Measurements from ENCODE around the gene UGT1A1. TPM values are rescaled to one million over a fixed set of nuclear protein-coding genes. Genes with fewer than 3 reads are reported as not detected.

UGT1A1 gene
- total and polyA plus RNA-seq, 7 experiments from 2014 or later = not detected

- no peak overlapping the region for H3K4me3 Mint-ChIP-seq
- ChIA-PET POLR2A (no interaction called here), CTCF (no interaction called here)
- Histone ChIP-seq H3K4me3 (ENCODE audit: low read length) (no peak overlapping the region), H3K4me1 (ENCODE audit: control insufficient read depth in 2 of 2, insufficient read depth in 2 of 2, low read length in 2 of 2) (no peaks in the 10 kb centered on the region), H3K36me3 (ENCODE audit: control insufficient read depth in 2 of 3, insufficient read depth in 3 of 3, low read length in 3 of 3) (no peaks in the 10 kb centered on the region), H3K27me3 (ENCODE audit: control insufficient read depth in 2 of 2, insufficient read depth in 2 of 2, low read length in 2 of 2) (no peaks in the 10 kb centered on the region), H3K27ac (ENCODE audit: low read depth, low read length) (no peak overlapping the region), H3K9me3 (ENCODE audit: control insufficient read depth in 2 of 3, low read length in 3 of 3) (no peaks in the 10 kb centered on the region)
- no peaks in the 10 kb centered on the region for H3K36me3 Mint-ChIP-seq
- ATAC-seq (no peak), DNase-seq (peak in 2 of 9 donors; percentile 1 to 15)
- intact Hi-C loops (cut with micrococcal nuclease) = no loop called here
- H3K4me1 Mint-ChIP-seq = no peaks in the 10 kb centered on the region
- no peak overlapping the region for H3K27ac Mint-ChIP-seq
- H3K27me3 Mint-ChIP-seq = peaks cover 12 to 26% (median 15%) of the 10 kb centered on the region in 5 donors
- H3K9me3 Mint-ChIP-seq = no peaks in the 10 kb centered on the region
Observed at GRCh38 chr2:233807966-233808935, 48.2 kb downstream of the UGT1A1 start.

- DNase-seq (peak in 1 of 9 donors; percentile 9), ATAC-seq (no peak)
- Mint-ChIP-seq H3K36me3 (no peaks in the 10 kb centered on the region), H3K4me3 (no peak overlapping the region), H3K27me3 (peaks cover 4 to 20% (median 10%) of the 10 kb centered on the region in 5 donors), H3K4me1 (no peaks in the 10 kb centered on the region), H3K9me3 (peaks cover 0 to 1% (median 0%) of the 10 kb centered on the region in 11 donors), H3K27ac (no peak overlapping the region)
- Histone ChIP-seq H3K4me1 (ENCODE audit: control insufficient read depth in 2 of 2, insufficient read depth in 2 of 2, low read length in 2 of 2) (no peaks in the 10 kb centered on the region), H3K27me3 (ENCODE audit: control insufficient read depth in 2 of 2, insufficient read depth in 2 of 2, low read length in 2 of 2) (no peaks in the 10 kb centered on the region), H3K9me3 (ENCODE audit: control insufficient read depth in 2 of 3, low read length in 3 of 3) (no peaks in the 10 kb centered on the region), H3K4me3 (ENCODE audit: low read length) (no peak overlapping the region), H3K36me3 (ENCODE audit: control insufficient read depth in 2 of 3, insufficient read depth in 3 of 3, low read length in 3 of 3) (no peaks in the 10 kb centered on the region), H3K27ac (ENCODE audit: low read depth, low read length) (no peak overlapping the region)
- POLR2A ChIA-PET = no interaction called here
- CTCF ChIA-PET = no interaction called here
- intact Hi-C loops (cut with micrococcal nuclease) = no loop called here
Observed at GRCh38 chr2:233810385-233810784, 50.3 kb downstream of the UGT1A1 start.

- Histone ChIP-seq H3K27ac (ENCODE audit: low read depth, low read length) (no peak overlapping the region), H3K27me3 (ENCODE audit: control insufficient read depth in 2 of 2, insufficient read depth in 2 of 2, low read length in 2 of 2) (no peaks in the 10 kb centered on the region), H3K36me3 (ENCODE audit: control insufficient read depth in 2 of 3, insufficient read depth in 3 of 3, low read length in 3 of 3) (no peaks in the 10 kb centered on the region), H3K4me3 (ENCODE audit: low read length) (no peak overlapping the region), H3K4me1 (ENCODE audit: control insufficient read depth in 2 of 2, insufficient read depth in 2 of 2, low read length in 2 of 2) (no peaks in the 10 kb centered on the region), H3K9me3 (ENCODE audit: control insufficient read depth in 2 of 3, low read length in 3 of 3) (no peaks in the 10 kb centered on the region)
- Mint-ChIP-seq H3K4me1 (no peaks in the 10 kb centered on the region), H3K4me3 (no peak overlapping the region), H3K27ac (no peak overlapping the region), H3K36me3 (no peaks in the 10 kb centered on the region), H3K9me3 (peaks cover 0 to 1% (median 0%) of the 10 kb centered on the region in 11 donors), H3K27me3 (peaks cover 4 to 22% (median 10%) of the 10 kb centered on the region in 5 donors)
- POLR2A ChIA-PET = no interaction called here
- DNase-seq = peak in 1 of 9 donors; percentile 0
- CTCF ChIA-PET = no interaction called here
- intact Hi-C loops (cut with micrococcal nuclease) = no loop called here
- no peak for ATAC-seq
Observed at GRCh38 chr2:233811087-233811486, 51.0 kb downstream of the UGT1A1 start.

DNA sequence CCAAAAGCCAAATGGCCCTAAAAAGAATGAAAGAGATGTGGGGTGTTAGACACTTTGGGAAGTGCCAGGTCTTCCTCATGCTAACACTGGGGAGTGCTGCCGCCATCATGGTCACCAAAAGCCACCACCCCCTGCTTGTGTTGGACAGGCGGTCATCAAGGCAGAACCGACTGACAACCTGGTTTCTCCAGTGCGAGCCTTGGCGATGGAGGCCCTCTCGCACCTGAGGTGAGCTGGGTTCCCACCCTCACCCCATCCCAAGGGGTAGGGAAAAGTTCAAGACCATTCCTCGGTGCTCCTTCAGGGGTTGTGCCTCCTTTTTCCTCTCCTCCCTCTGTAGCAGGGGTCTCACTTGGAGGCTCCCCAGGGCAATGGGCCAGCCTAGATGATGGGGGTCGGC lies 51.7 kb downstream of the UGT1A1 start:
- peaks cover 0 to 1% (median 0%) of the 10 kb centered on the region in 11 donors for H3K9me3 Mint-ChIP-seq
- no peaks in the 10 kb centered on the region for H3K36me3 Mint-ChIP-seq
- Histone ChIP-seq H3K4me3 (ENCODE audit: low read length) (no peak overlapping the region), H3K4me1 (ENCODE audit: control insufficient read depth in 2 of 2, insufficient read depth in 2 of 2, low read length in 2 of 2) (no peaks in the 10 kb centered on the region), H3K36me3 (ENCODE audit: control insufficient read depth in 2 of 3, insufficient read depth in 3 of 3, low read length in 3 of 3) (no peaks in the 10 kb centered on the region), H3K27me3 (ENCODE audit: control insufficient read depth in 2 of 2, insufficient read depth in 2 of 2, low read length in 2 of 2) (no peaks in the 10 kb centered on the region), H3K27ac (ENCODE audit: low read depth, low read length) (no peak overlapping the region), H3K9me3 (ENCODE audit: control insufficient read depth in 2 of 3, low read length in 3 of 3) (no peaks in the 10 kb centered on the region)
- ATAC-seq (no peak), DNase-seq (peak in 2 of 9 donors; percentile 3 to 13)
- ChIA-PET CTCF (no interaction called here), POLR2A (no interaction called here)
- H3K27me3 Mint-ChIP-seq = peaks cover 4 to 26% (median 10%) of the 10 kb centered on the region in 5 donors
- H3K4me3 Mint-ChIP-seq = no peak overlapping the region
- H3K4me1 Mint-ChIP-seq = no peaks in the 10 kb centered on the region
- H3K27ac Mint-ChIP-seq = no peak overlapping the region
- intact Hi-C loops (cut with micrococcal nuclease) = no loop called here

DNA sequence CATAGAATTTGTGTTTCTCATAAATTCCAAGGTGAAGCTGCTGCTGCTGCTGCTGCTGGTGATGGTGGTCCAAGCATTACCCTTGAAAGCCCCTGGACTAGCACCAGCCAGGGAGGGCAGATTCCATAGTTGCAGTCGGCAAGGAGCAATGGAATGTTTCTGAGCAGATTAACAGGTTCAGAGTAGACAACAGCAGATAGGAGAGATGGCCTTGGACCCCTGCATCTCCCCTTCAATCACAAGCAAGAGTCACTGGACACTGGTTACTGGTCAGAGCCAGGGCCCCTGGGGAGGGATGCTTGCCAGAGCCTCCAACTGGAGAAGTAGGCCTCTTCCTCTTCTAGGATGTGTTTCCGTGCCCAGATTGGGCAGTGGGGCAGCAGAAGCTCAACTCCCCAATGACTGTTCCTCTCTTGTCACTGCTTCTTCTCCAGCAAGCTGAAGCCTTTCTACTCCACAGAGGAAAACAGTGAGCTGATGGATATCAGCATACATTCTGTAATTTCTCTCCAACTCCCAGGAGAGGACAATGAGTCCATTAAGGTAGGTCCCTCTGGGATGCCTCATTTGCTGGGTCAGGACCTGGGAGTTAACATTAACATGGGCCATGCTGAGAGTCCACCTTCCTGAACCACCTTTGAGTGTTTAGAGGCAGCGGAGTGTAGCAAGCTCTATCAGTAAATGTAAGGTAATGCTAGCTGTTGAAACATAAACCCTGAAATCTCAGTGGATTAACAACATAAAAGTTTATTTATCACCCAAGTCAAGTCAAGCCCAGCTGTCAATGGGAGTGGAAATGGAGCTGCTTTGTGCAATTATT lies 53.4 kb downstream of the UGT1A1 start:
- no peak overlapping the region for H3K4me3 ChIP-seq (ENCODE audit: low read length)
- no peak for ATAC-seq

GRCh38 chr2:233814056-233814835 lies 54.2 kb downstream of the UGT1A1 start:
- Histone ChIP-seq H3K27me3 (ENCODE audit: control insufficient read depth in 2 of 2, insufficient read depth in 2 of 2, low read length in 2 of 2) (no peaks in the 10 kb centered on the region), H3K4me1 (ENCODE audit: control insufficient read depth in 2 of 2, insufficient read depth in 2 of 2, low read length in 2 of 2) (no peaks in the 10 kb centered on the region), H3K9me3 (ENCODE audit: control insufficient read depth in 2 of 3, low read length in 3 of 3) (no peaks in the 10 kb centered on the region), H3K27ac (ENCODE audit: low read depth, low read length) (no peak overlapping the region), H3K4me3 (ENCODE audit: low read length) (no peak overlapping the region), H3K36me3 (ENCODE audit: control insufficient read depth in 2 of 3, insufficient read depth in 3 of 3, low read length in 3 of 3) (no peaks in the 10 kb centered on the region)
- Mint-ChIP-seq H3K27ac (no peak overlapping the region), H3K27me3 (peaks cover 7 to 34% (median 10%) of the 10 kb centered on the region in 5 donors), H3K4me3 (no peak overlapping the region), H3K36me3 (no peaks in the 10 kb centered on the region), H3K9me3 (peaks cover 0 to 1% (median 0%) of the 10 kb centered on the region in 11 donors), H3K4me1 (no peaks in the 10 kb centered on the region)
- ChIA-PET CTCF (no interaction called here), POLR2A (no interaction called here)
- intact Hi-C loops (cut with micrococcal nuclease) = no loop called here
- DNase-seq = no peak
- no peak for ATAC-seq

More for the DNA sequence above, 53.4 kb downstream of the UGT1A1 start:
- no peaks in the 10 kb centered on the region for H3K4me1 ChIP-seq (ENCODE audit: control insufficient read depth in 2 of 2, insufficient read depth in 2 of 2, low read length in 2 of 2)
- no peak overlapping the region for H3K27ac ChIP-seq (ENCODE audit: low read depth, low read length)
- no peaks in the 10 kb centered on the region for H3K27me3 ChIP-seq (ENCODE audit: control insufficient read depth in 2 of 2, insufficient read depth in 2 of 2, low read length in 2 of 2)
- ChIA-PET CTCF (no interaction called here), POLR2A (no interaction called here)
- intact Hi-C loops (cut with micrococcal nuclease) = no loop called here
- no peaks in the 10 kb centered on the region for H3K4me1 Mint-ChIP-seq
- peaks cover 9 to 30% (median 10%) of the 10 kb centered on the region in 5 donors for H3K27me3 Mint-ChIP-seq
- no peaks in the 10 kb centered on the region for H3K36me3 ChIP-seq (ENCODE audit: control insufficient read depth in 2 of 3, insufficient read depth in 3 of 3, low read length in 3 of 3)
- H3K27ac Mint-ChIP-seq = no peak overlapping the region
- no peak overlapping the region for H3K4me3 Mint-ChIP-seq
- DNase-seq = no peak
- no peaks in the 10 kb centered on the region for H3K36me3 Mint-ChIP-seq
- H3K9me3 ChIP-seq (ENCODE audit: control insufficient read depth in 2 of 3, low read length in 3 of 3) = no peaks in the 10 kb centered on the region
- peaks cover 0 to 1% (median 0%) of the 10 kb centered on the region in 11 donors for H3K9me3 Mint-ChIP-seq

Data from naive thymus-derived CD4-positive, alpha-beta T cell (primary cell).